Natural killer cell (primary cell): Measurements from ENCODE around the gene FREM1. TPM values are rescaled to one million over a fixed set of nuclear protein-coding genes. Genes with fewer than 3 reads are reported as not detected.

ENCODE experiments used
- ATAC-seq, 3 donors: fragments of 150-1000 bp in 2 of 3; fragments of 200-7000 bp in 1 of 3; cut with Tn5 transposase; 1 replicate in 1 of 3; 2 replicates in 2 of 3; pipeline ENCODE4 v1.10.0; 2021; ENCODE audit warnings: mild to moderate bottlenecking in 2 of 3, moderate library complexity in 2 of 3
- DNase-seq, 2 donors: peaks; one replicate each; pipeline versions ENCODE4 v3.0.0 to v3.0.0-alpha.2; 2013 to 2021; ENCODE audit warnings: mixed read lengths in 1 of 2
- H3K27ac ChIP-seq: one replicate; pipeline ENCODE4 v1.5.1; 2013; ENCODE audit warnings: mild to moderate bottlenecking, low read length
- H3K27me3 ChIP-seq: one replicate; pipeline ENCODE4 v1.6.1; 2013; ENCODE audit warnings: low read length; ENCODE audit not compliant: control insufficient read depth, insufficient read depth
- H3K36me3 ChIP-seq: one replicate; pipeline ENCODE4 v1.6.1; 2013; ENCODE audit warnings: low read length; ENCODE audit not compliant: control insufficient read depth, insufficient read depth
- H3K4me1 ChIP-seq: one replicate; pipeline ENCODE4 v1.6.1; 2013; ENCODE audit warnings: low read length; ENCODE audit not compliant: control insufficient read depth, insufficient read depth
- H3K4me3 ChIP-seq: one replicate; pipeline ENCODE4 v1.5.1; 2013; ENCODE audit warnings: low read length
- H3K9me3 ChIP-seq: one replicate; pipeline ENCODE4 v1.6.1; 2013; ENCODE audit warnings: low read length; ENCODE audit not compliant: control insufficient read depth, insufficient read depth
- H3K27ac Mint-ChIP-seq, 2 donors: one replicate each; pipeline ENCODE4 v1.8.0; 2022; ENCODE audit warnings: mild to moderate bottlenecking in 2 of 2, mixed read lengths in 2 of 2, moderate library complexity in 1 of 2
- H3K27me3 Mint-ChIP-seq, 2 donors: one replicate each; pipeline ENCODE4 v1.8.0; 2022; ENCODE audit warnings: low read depth in 2 of 2, mixed read lengths in 2 of 2
- H3K36me3 Mint-ChIP-seq: one replicate; pipeline ENCODE4 v1.8.0; 2022; ENCODE audit warnings: mixed read lengths
- H3K4me1 Mint-ChIP-seq, 2 donors: one replicate each; pipeline ENCODE4 v1.8.0; 2022; ENCODE audit warnings: mixed read lengths in 2 of 2
- H3K4me3 Mint-ChIP-seq: one replicate; pipeline ENCODE4 v1.8.0; 2022; ENCODE audit warnings: mild to moderate bottlenecking, moderate library complexity, mixed read lengths
- H3K9me3 Mint-ChIP-seq, 2 donors: one replicate each; pipeline ENCODE4 v1.8.0; 2022; ENCODE audit warnings: mixed read lengths in 2 of 2
- CTCF ChIP-seq: fragments of 200-600 bp; IDR thresholded peaks from one replicate; pipeline ENCODE4 v1.8.0; 2022; ENCODE audit warnings: antibody characterized with exemption
- WGBS: methylation state at CpG from one replicate; pipeline ENCODE4 v1.1.7; 2013; ENCODE audit warnings: missing lambda C conversion rate; ENCODE audit not compliant: insufficient coverage; 5-methylcytosine and 5-hydroxymethylcytosine counted together
- intact Hi-C: fragments of 100-400 bp; cut with micrococcal nuclease; formaldehyde crosslinking; loops from one replicate; pipeline ENCODE4 v1.14.2; 2022
- total RNA-seq, 4 donors: library from RNA; stranded (reverse); fragments of 120-200 nt in 1 of 4; gene quantifications; one replicate each; pipeline versions ENCODE4 v1.2.3 to v1.2.4, GENCODE V29; 2013 to 2022

The FREM1 gene
- total RNA-seq, 3 donors from 2014 or later (not counting 1 experiment from before 2014, with no cell fraction given), result 0.05 TPM; not detected in 2

GRCh38 chr9:14806941-14807520 lies 103.2 kb downstream of the FREM1 start:
- H3K36me3 ChIP-seq, result no peaks in the 10 kb centered on the region
- no peaks in the 10 kb centered on the region for H3K27me3 ChIP-seq
- no peak overlapping the region for H3K4me3 ChIP-seq
- no peak overlapping the region for H3K27ac ChIP-seq
- no peaks in the 10 kb centered on the region for H3K9me3 ChIP-seq
- Mint-ChIP-seq H3K27me3 (peaks cover 0 to 8% of the 10 kb centered on the region in 2 donors), H3K4me1 (no peaks in the 10 kb centered on the region), H3K4me3 (no peak overlapping the region), H3K36me3 (no peaks in the 10 kb centered on the region), H3K27ac (no peak overlapping the region), H3K9me3 (peaks cover 2 to 7% of the 10 kb centered on the region in 2 donors)
- no peak for ATAC-seq
- WGBS, result 90% methylated on average over 5 of the region's 6 CpGs
- no peak for TF ChIP-seq CTCF
- H3K4me1 ChIP-seq, result no peaks in the 10 kb centered on the region
- intact Hi-C loops, result no loop called here
- no peak for DNase-seq

- intact Hi-C loops, result no loop called here
- no peaks in the 10 kb centered on the region for H3K9me3 ChIP-seq
- Mint-ChIP-seq H3K9me3 (peaks cover 2 to 4% of the 10 kb centered on the region in 2 donors), H3K27me3 (peaks cover 3 to 5% of the 10 kb centered on the region in 2 donors), H3K4me1 (no peaks in the 10 kb centered on the region), H3K27ac (no peak overlapping the region), H3K36me3 (no peaks in the 10 kb centered on the region), H3K4me3 (no peak overlapping the region)
- TF ChIP-seq CTCF, result no peak
- 94% methylated on average over 2 of the region's 2 CpGs for WGBS
- no peaks in the 10 kb centered on the region for H3K27me3 ChIP-seq
- no peak overlapping the region for H3K4me3 ChIP-seq
- ATAC-seq, result no peak
- H3K4me1 ChIP-seq, result no peaks in the 10 kb centered on the region
- H3K36me3 ChIP-seq, result no peaks in the 10 kb centered on the region
- DNase-seq, result no peak
- no peak overlapping the region for H3K27ac ChIP-seq
These were observed 111.2 kb downstream of the FREM1 start for GRCh38 chr9:14799030-14799429.

- Histone ChIP-seq H3K4me1 (no peaks in the 10 kb centered on the region), H3K4me3 (no peak overlapping the region), H3K27ac (no peak overlapping the region), H3K27me3 (no peaks in the 10 kb centered on the region), H3K9me3 (no peaks in the 10 kb centered on the region), H3K36me3 (no peaks in the 10 kb centered on the region)
- Mint-ChIP-seq H3K27me3 (peaks cover 4 to 5% of the 10 kb centered on the region in 2 donors), H3K4me3 (no peak overlapping the region), H3K9me3 (peaks cover 2 to 3% of the 10 kb centered on the region in 2 donors), H3K27ac (no peak overlapping the region), H3K4me1 (no peaks in the 10 kb centered on the region), H3K36me3 (no peaks in the 10 kb centered on the region)
- intact Hi-C loops, result no loop called here
- no peak for DNase-seq
- TF ChIP-seq CTCF, result no peak
- ATAC-seq, result no peak
- WGBS, result 60% methylated on average over 1 of the region's 1 CpG
These were observed 112.8 kb downstream of the FREM1 start for GRCh38 chr9:14797435-14797834.

- no peaks in the 10 kb centered on the region for H3K4me1 ChIP-seq
- no peak overlapping the region for H3K4me3 ChIP-seq
- no peak for ATAC-seq
- 97% methylated on average over 2 of the region's 2 CpGs for WGBS
- intact Hi-C loops, result no loop called here
- no peak for DNase-seq
- Mint-ChIP-seq H3K4me1 (no peaks in the 10 kb centered on the region), H3K27me3 (peaks cover 5 to 12% of the 10 kb centered on the region in 2 donors), H3K9me3 (peaks cover 0 to 3% of the 10 kb centered on the region in 2 donors), H3K27ac (no peak overlapping the region), H3K36me3 (no peaks in the 10 kb centered on the region), H3K4me3 (no peak overlapping the region)
- no peaks in the 10 kb centered on the region for H3K27me3 ChIP-seq
- TF ChIP-seq CTCF, result no peak
- no peak overlapping the region for H3K27ac ChIP-seq
- no peaks in the 10 kb centered on the region for H3K36me3 ChIP-seq
- no peaks in the 10 kb centered on the region for H3K9me3 ChIP-seq
These were observed 116.8 kb downstream of the FREM1 start for GRCh38 chr9:14793389-14793788.
